Stomach (tissue), 4 donors: ENCODE results near the gene ZBED4.

Source experiments
- CTCF ChIP-seq, 7 experiments: fragments of 450-650 bp in 4 of 7; fragments of 200-600 bp in 3 of 7; sonication (generic) in 3 of 7; IDR thresholded peaks; one replicate each; pipeline ENCODE4 v1.5.1; 2016 to 2019; ENCODE audit warnings: antibody characterized with exemption in 7 of 7, control low read depth in 2 of 7, mild to moderate bottlenecking in 1 of 7
- POLR2A ChIP-seq, 4 donors: fragments of 450-650 bp; IDR thresholded peaks; one replicate each; pipeline ENCODE4 v1.6.1; 2016; ENCODE audit warnings: antibody characterized with exemption in 4 of 4, control low read depth in 2 of 4, mild to moderate bottlenecking in 1 of 4, moderate library complexity in 1 of 4

GRCh38 chr22:49935561-49935960 is 81.9 kb downstream of the ZBED4 start:
- no peak for TF ChIP-seq POLR2A (IDR thresholded peaks at IDR 0.05)
- TF ChIP-seq CTCF (IDR thresholded peaks at IDR 0.05) = no peak
